ENCODE measurements around the gene MED19.

DNA sequence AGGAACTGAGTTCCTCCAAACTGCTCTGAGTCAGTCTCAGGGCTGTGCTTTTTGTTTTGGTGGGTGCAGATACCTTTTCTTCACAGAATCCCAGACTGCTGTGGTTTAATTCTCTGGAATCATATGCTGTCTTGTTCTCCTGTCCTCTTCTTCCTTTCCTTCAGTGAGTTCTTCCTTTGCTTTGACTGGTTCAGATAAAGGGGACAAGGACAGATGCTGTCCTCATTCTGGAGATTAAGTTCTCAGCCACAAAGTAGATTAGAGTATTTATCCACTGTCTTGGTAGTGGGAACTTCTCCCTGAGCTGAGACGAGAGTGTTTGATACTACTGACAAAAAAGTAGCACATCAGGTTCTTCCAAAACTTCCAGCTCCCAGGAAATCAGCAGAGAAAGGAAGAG is 30.8 kb downstream of the MED19 start:
- TF ChIP-seq, protein P1, sequence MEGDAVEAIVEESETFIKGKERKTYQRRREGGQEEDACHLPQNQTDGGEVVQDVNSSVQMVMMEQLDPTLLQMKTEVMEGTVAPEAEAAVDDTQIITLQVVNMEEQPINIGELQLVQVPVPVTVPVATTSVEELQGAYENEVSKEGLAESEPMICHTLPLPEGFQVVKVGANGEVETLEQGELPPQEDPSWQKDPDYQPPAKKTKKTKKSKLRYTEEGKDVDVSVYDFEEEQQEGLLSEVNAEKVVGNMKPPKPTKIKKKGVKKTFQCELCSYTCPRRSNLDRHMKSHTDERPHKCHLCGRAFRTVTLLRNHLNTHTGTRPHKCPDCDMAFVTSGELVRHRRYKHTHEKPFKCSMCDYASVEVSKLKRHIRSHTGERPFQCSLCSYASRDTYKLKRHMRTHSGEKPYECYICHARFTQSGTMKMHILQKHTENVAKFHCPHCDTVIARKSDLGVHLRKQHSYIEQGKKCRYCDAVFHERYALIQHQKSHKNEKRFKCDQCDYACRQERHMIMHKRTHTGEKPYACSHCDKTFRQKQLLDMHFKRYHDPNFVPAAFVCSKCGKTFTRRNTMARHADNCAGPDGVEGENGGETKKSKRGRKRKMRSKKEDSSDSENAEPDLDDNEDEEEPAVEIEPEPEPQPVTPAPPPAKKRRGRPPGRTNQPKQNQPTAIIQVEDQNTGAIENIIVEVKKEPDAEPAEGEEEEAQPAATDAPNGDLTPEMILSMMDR (conservative IDR thresholded peaks at IDR 0.05 in 1 of 2, IDR thresholded peaks at IDR 0.05 in 1 of 2; ENCODE audit: low read depth in 1 of 2, low read length in 2 of 2), result no peak
- TF ChIP-seq EZH2 (IDR thresholded peaks at IDR 0.05; ENCODE audit: low read length, missing control alignments), result no peak

All from fibroblast of lung (primary cell).